Astrocyte (in vitro differentiated cells and primary cell): ENCODE data around the gene C1orf21.

Source experiments
- EZH2 ChIP-seq: IDR thresholded peaks from 2 replicates; pipeline ENCODE4 v1.6.1; 2012; ENCODE audit warnings: mild to moderate bottlenecking, low read length, inconsistent platforms; ENCODE audit not compliant: insufficient read depth
- TF ChIP-seq, protein P1 (sequence below): IDR thresholded peaks from 2 replicates; pipeline ENCODE4 v1.5.1; 2011; ENCODE audit warnings: low read depth, mild to moderate bottlenecking, inconsistent platforms, low read length, moderate library complexity; ENCODE audit not compliant: insufficient read depth

DNA sequence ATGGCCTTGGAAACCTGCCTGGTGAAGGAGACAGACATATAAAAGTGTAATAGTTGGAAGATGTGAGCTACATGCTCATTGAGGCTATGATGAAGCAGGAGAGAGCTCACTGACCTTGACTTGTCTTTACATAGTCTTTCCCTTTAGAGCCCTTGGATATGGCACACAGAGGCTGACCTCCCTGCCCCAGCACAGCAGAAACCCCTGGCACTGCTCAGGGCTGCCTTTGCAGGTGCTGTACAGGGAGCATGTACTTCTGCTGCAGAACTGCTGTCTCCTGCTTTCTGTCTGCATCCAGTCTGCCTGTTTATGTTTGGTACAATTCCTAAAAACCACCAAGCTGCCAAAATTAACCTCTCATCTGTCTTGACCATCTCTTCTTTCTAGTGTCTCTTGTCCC is 80.5 kb downstream of the C1orf21 start:
- TF ChIP-seq, protein P1, sequence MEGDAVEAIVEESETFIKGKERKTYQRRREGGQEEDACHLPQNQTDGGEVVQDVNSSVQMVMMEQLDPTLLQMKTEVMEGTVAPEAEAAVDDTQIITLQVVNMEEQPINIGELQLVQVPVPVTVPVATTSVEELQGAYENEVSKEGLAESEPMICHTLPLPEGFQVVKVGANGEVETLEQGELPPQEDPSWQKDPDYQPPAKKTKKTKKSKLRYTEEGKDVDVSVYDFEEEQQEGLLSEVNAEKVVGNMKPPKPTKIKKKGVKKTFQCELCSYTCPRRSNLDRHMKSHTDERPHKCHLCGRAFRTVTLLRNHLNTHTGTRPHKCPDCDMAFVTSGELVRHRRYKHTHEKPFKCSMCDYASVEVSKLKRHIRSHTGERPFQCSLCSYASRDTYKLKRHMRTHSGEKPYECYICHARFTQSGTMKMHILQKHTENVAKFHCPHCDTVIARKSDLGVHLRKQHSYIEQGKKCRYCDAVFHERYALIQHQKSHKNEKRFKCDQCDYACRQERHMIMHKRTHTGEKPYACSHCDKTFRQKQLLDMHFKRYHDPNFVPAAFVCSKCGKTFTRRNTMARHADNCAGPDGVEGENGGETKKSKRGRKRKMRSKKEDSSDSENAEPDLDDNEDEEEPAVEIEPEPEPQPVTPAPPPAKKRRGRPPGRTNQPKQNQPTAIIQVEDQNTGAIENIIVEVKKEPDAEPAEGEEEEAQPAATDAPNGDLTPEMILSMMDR: no peak
- no peak for TF ChIP-seq EZH2
